Activated CD4-positive, alpha-beta memory T cell treated with anti-CD3 and anti-CD28 coated beads for 36 hours (primary cell): ENCODE measurements around the gene DENND1A. TPM values are rescaled to one million over a fixed set of nuclear protein-coding genes. Genes with fewer than 3 reads are reported as not detected.

Source experiments
- CTCF ChIA-PET: fragments of 350-600 bp; sonication (Branson Sonifier 250); formaldehyde crosslinking; loops from one replicate; lab custom pipeline; 2021; ENCODE audit warnings: antibody characterized with exemption, inconsistent platforms; lab: Charles Lee
- POLR2A ChIA-PET: fragments of 350-600 bp; sonication (Branson Sonifier 250); formaldehyde crosslinking; loops from one replicate; lab custom pipeline; 2021; ENCODE audit warnings: antibody characterized with exemption; lab: Charles Lee
- DNase-seq: peaks from one replicate; pipeline ENCODE4 v3.0.0-alpha.2; 2020
- H3K27ac Mint-ChIP-seq: one replicate; pipeline ENCODE4 v1.8.0; 2021; ENCODE audit warnings: mixed read lengths
- H3K27me3 Mint-ChIP-seq: one replicate; pipeline ENCODE4 v1.8.0; 2021; ENCODE audit warnings: mixed read lengths
- H3K36me3 Mint-ChIP-seq: one replicate; pipeline ENCODE4 v1.8.0; 2021; ENCODE audit warnings: mixed read lengths
- H3K4me1 Mint-ChIP-seq: one replicate; pipeline ENCODE4 v1.8.0; 2021; ENCODE audit warnings: low read depth, mixed read lengths
- H3K4me3 Mint-ChIP-seq: one replicate; pipeline ENCODE4 v1.8.0; 2021; ENCODE audit warnings: mild to moderate bottlenecking, mixed read lengths
- H3K9me3 Mint-ChIP-seq: one replicate; pipeline ENCODE4 v1.8.0; 2021; ENCODE audit warnings: mixed read lengths
- intact Hi-C: fragments of 100-400 bp; cut with micrococcal nuclease; formaldehyde crosslinking; loops from one replicate; pipeline ENCODE4 v1.15.1; 2023
- total RNA-seq, 2 experiments: library from RNA; stranded (reverse); gene quantifications; one replicate each; pipeline ENCODE4 v1.2.3, GENCODE V29; 2021

DENND1A gene
- total RNA-seq, 2 experiments from 2014 or later: 17.3 to 18.0 TPM

DNA sequence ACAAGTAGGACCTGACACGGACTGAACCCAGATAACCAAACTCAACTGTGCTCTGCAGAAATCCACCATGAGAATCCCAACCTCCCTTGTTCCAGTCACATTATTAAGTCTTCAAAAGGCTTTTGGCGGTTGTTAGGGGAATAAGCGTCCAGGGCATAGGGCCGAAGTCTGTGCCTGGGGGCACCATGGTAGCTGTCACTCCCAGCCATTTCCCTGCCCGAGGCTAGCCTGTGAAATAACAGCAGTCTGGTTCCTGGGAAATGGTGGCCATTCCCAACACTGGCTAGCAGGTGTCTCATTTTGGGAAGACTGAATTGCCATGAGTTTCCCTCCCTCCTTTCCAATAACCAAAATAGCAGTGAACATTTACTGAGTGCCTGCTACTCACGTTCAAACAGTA is 451.8 kb downstream of the DENND1A start:
- H3K4me3 Mint-ChIP-seq: no peak overlapping the region
- intact Hi-C loops: no loop called here
- no peaks in the 10 kb centered on the region for H3K36me3 Mint-ChIP-seq
- no peaks in the 10 kb centered on the region for H3K9me3 Mint-ChIP-seq
- CTCF ChIA-PET: no interaction called here
- no peaks in the 10 kb centered on the region for H3K4me1 Mint-ChIP-seq
- H3K27me3 Mint-ChIP-seq: no peaks in the 10 kb centered on the region
- DNase-seq: no peak
- POLR2A ChIA-PET: no interaction called here
- H3K27ac Mint-ChIP-seq: no peak overlapping the region

DNA sequence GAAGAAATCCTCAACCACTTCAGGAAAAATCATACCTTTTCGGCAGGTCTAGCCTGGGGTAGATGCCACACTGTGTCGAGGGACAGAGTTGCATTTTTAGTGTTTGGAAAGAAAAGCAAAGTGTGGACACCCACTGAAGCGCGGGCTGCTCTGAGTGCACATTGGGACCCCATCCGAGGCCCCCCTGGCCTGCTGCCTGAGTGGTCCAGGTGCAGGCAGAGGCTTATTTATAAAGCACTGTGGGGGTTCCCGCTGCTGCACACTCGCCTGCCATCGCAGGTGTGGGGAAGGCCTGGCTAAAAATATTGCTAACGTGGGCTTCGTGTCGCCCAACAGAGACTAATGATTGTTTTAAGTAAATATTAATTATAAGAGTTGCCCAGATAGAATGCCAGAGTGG is 454.5 kb downstream of the DENND1A start:
- intact Hi-C loops: no loop called here

DNA sequence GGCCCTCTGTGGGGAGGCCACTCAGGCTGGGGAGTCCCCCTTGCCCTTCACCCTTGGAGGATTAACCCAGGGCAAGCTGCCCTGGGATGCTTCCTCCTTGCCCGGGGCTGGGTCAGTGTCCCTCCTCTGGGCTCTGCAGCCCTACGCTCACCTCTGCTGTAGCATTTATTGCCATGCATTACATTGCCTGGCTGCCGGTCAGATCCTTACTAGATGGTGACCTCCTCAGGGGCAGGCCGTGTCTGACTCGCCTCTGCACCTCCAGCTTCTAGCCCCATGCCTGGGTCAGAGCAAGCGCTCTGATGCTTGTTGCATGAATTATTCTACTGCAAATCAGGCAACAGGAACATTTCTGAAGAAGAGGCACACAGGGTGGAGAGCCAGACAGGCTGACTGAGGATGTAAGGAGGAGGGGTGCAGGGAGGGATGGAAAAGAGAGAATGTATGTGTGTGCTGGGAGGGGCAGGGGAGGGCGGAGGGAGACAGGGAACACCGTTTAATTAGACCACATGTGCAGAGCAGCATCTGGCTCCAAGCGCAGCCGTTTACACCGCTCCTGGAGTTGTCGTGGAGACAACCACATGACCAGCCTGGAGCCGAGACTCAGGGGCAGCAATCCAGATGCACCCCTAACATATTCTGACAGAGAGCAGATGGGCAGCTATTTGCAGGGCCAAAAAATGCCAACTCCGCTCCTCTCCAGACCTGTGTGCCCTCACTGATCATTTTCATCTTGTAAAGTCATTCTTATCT is 456.9 kb downstream of the DENND1A start:
- CTCF ChIA-PET: no interaction called here
- intact Hi-C loops: no loop called here
- Mint-ChIP-seq H3K36me3 (no peaks in the 10 kb centered on the region), H3K27ac (no peak overlapping the region), H3K4me3 (no peak overlapping the region), H3K4me1 (no peaks in the 10 kb centered on the region), H3K9me3 (no peaks in the 10 kb centered on the region), H3K27me3 (no peaks in the 10 kb centered on the region)
- no peak for DNase-seq
- POLR2A ChIA-PET: no interaction called here

More for the DNA sequence above, 454.5 kb downstream of the DENND1A start:
- H3K4me1 Mint-ChIP-seq: no peaks in the 10 kb centered on the region
- no peak overlapping the region for H3K4me3 Mint-ChIP-seq
- H3K27ac Mint-ChIP-seq: no peak overlapping the region
- H3K36me3 Mint-ChIP-seq: no peaks in the 10 kb centered on the region
- H3K9me3 Mint-ChIP-seq: no peaks in the 10 kb centered on the region
- ChIA-PET CTCF (no interaction called here), POLR2A (no interaction called here)
- H3K27me3 Mint-ChIP-seq: no peaks in the 10 kb centered on the region
- no peak for DNase-seq

GRCh38 chr9:123471843-123472570 is 457.9 kb downstream of the DENND1A start:
- Mint-ChIP-seq H3K4me3 (no peak overlapping the region), H3K9me3 (no peaks in the 10 kb centered on the region), H3K27me3 (no peaks in the 10 kb centered on the region), H3K36me3 (no peaks in the 10 kb centered on the region), H3K27ac (no peak overlapping the region), H3K4me1 (no peaks in the 10 kb centered on the region)
- no peak for DNase-seq
- CTCF ChIA-PET: no interaction called here
- intact Hi-C loops: no loop called here
- POLR2A ChIA-PET: no interaction called here

- H3K27ac Mint-ChIP-seq: no peak overlapping the region
- intact Hi-C loops: no loop called here
- no peaks in the 10 kb centered on the region for H3K36me3 Mint-ChIP-seq
- CTCF ChIA-PET: no interaction called here
- H3K27me3 Mint-ChIP-seq: no peaks in the 10 kb centered on the region
- H3K4me1 Mint-ChIP-seq: no peaks in the 10 kb centered on the region
- no peak for DNase-seq
- H3K9me3 Mint-ChIP-seq: no peaks in the 10 kb centered on the region
- no peak overlapping the region for H3K4me3 Mint-ChIP-seq
- POLR2A ChIA-PET: no interaction called here
These were observed 458.7 kb downstream of the DENND1A start for GRCh38 chr9:123470991-123471770.

DNA sequence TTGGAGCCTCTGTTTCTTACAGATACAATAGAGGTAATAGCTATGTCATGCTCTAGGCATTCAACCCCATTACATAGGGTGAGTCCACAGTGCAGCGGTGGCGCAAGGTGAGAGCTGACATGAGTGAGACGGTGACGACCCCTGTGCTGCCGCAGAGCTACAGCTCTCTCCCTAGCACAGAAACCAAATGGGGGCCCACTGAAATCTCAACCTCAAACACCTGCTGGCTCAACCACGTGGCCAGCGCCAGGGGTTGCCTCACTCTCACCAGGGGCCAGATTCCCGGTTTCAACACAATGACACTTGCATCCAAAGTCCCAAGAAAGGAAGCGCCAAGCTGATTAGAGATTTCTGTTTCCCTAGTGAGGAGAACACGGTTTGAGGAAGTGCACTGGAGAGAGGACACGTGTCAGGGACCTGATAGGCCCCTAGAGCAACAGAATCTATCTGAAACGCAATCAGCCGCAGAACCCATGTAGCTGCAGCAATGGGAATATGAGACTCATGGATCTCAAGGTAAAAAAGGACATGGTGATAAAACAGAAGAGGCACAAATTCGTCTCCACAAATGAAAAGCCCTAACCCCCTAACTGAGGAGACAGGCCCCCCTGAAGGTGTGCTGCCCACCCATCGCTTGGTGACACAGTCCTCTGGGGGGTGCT is 459.7 kb downstream of the DENND1A start:
- Mint-ChIP-seq H3K4me1 (no peaks in the 10 kb centered on the region), H3K9me3 (no peaks in the 10 kb centered on the region), H3K4me3 (no peak overlapping the region)

GRCh38 chr9:123469282-123469681 is 460.6 kb downstream of the DENND1A start:
- no peaks in the 10 kb centered on the region for H3K9me3 Mint-ChIP-seq
- no peak overlapping the region for H3K4me3 Mint-ChIP-seq
- no peaks in the 10 kb centered on the region for H3K27me3 Mint-ChIP-seq
- intact Hi-C loops: no loop called here
- no peaks in the 10 kb centered on the region for H3K36me3 Mint-ChIP-seq
- H3K4me1 Mint-ChIP-seq: no peaks in the 10 kb centered on the region
- POLR2A ChIA-PET: no interaction called here
- CTCF ChIA-PET: no interaction called here
- no peak for DNase-seq
- no peak overlapping the region for H3K27ac Mint-ChIP-seq

More for the DNA sequence above, 459.7 kb downstream of the DENND1A start:
- H3K27me3 Mint-ChIP-seq: no peaks in the 10 kb centered on the region
- CTCF ChIA-PET: no interaction called here
- no peaks in the 10 kb centered on the region for H3K36me3 Mint-ChIP-seq
- DNase-seq: no peak
- POLR2A ChIA-PET: no interaction called here
- intact Hi-C loops: no loop called here
- H3K27ac Mint-ChIP-seq: no peak overlapping the region

DNA sequence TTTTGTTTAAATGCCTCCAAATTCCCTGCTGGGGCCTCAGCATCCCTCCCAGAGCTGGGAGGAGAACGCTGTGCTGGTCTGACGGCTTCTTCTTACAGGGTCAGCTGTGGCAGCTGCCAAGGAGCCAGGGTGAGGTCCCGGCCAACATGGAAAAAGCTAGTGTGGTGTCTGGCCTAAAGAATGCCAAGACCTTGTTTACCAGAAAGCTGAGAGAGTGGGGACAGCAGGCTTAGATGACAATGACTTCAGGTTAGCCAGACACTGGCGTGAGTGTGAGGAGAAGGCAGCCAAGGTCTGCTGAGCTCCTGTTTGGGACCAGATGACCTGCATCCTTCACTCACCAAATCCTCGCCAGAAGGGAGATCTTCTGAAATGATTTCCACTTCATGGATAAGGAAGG is 461.4 kb downstream of the DENND1A start:
- ChIA-PET CTCF (no interaction called here), POLR2A (no interaction called here)
- Mint-ChIP-seq H3K27ac (no peak overlapping the region), H3K36me3 (no peaks in the 10 kb centered on the region), H3K4me3 (no peak overlapping the region), H3K4me1 (no peaks in the 10 kb centered on the region), H3K9me3 (no peaks in the 10 kb centered on the region), H3K27me3 (no peaks in the 10 kb centered on the region)
- no peak for DNase-seq
- intact Hi-C loops: no loop called here

GRCh38 chr9:123465304-123465703 is 464.6 kb downstream of the DENND1A start:
- Mint-ChIP-seq H3K9me3 (no peaks in the 10 kb centered on the region), H3K4me3 (no peak overlapping the region), H3K4me1 (no peaks in the 10 kb centered on the region), H3K36me3 (no peaks in the 10 kb centered on the region), H3K27ac (no peak overlapping the region), H3K27me3 (no peaks in the 10 kb centered on the region)
- no peak for DNase-seq
- ChIA-PET POLR2A (no interaction called here), CTCF (interaction anchor here (0.6 kb wide), 1 partner anchor 126 kb away, joined by 3 read pairs; no protein-coding TSS in a partner anchor)
- intact Hi-C loops: no loop called here

DNA sequence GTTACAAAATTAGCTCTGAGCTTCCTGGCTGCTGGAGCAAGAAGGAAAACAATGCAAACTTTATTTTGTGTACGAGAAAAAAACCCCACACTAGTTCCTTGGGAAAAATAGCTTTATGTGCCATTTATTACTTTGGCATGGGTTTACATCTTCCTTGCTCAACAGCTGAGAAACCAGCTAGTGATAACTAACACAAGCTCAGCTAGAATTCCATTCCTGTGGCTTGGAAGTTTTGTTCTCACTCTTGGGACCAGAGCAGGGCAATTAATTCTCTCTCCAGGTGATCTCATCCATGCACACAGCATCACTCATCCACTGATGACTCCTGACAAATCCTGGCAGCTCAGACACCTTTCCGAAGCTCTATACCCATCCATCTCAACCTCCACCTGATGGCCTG is 469.8 kb downstream of the DENND1A start:
- no peak for DNase-seq
- Mint-ChIP-seq H3K27ac (no peak overlapping the region), H3K27me3 (no peaks in the 10 kb centered on the region), H3K4me3 (no peak overlapping the region), H3K36me3 (no peaks in the 10 kb centered on the region), H3K9me3 (no peaks in the 10 kb centered on the region), H3K4me1 (no peaks in the 10 kb centered on the region)
- intact Hi-C loops: no loop called here
- ChIA-PET POLR2A (interaction anchor here (0.7 kb wide), 1 partner anchor 21 kb away, joined by 4 read pairs; no protein-coding TSS in a partner anchor), CTCF (no interaction called here)

- CTCF ChIA-PET: no interaction called here
- DNase-seq: no peak
- no peaks in the 10 kb centered on the region for H3K4me1 Mint-ChIP-seq
- POLR2A ChIA-PET: no interaction called here
- no peaks in the 10 kb centered on the region for H3K27me3 Mint-ChIP-seq
- H3K36me3 Mint-ChIP-seq: peaks cover 3% of the 10 kb centered on the region
- no peaks in the 10 kb centered on the region for H3K9me3 Mint-ChIP-seq
- H3K4me3 Mint-ChIP-seq: no peak overlapping the region
- intact Hi-C loops: no loop called here
- H3K27ac Mint-ChIP-seq: no peak overlapping the region
These were observed 472.3 kb downstream of the DENND1A start for GRCh38 chr9:123457583-123457982.

DNA sequence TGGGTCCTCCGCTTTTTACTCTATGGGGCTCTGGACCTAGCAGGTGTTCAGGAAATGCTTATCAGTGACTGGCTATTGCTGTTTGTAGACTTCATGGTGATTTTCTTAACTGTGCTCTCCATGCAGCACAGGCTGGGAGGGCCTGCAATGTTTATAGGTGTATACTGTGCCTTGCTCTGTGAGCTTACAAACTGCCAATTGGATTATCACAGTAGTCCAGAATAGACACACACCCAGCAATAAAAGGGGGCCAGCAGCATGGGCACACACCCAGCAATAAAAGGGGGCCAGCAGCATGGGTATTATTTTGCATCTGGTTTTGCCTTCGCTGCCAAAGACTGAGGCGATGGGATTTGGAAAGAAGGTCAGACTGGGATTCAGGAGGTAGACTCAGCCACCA is 473.9 kb downstream of the DENND1A start:
- intact Hi-C loops: no loop called here
- Mint-ChIP-seq H3K27me3 (no peaks in the 10 kb centered on the region), H3K9me3 (no peaks in the 10 kb centered on the region), H3K27ac (no peak overlapping the region), H3K36me3 (peaks cover 5% of the 10 kb centered on the region), H3K4me3 (no peak overlapping the region), H3K4me1 (no peaks in the 10 kb centered on the region)
- DNase-seq: no peak
- ChIA-PET POLR2A (no interaction called here), CTCF (no interaction called here)
